ENCODE results near the gene GTF2A2.
A peak's percentile ranks its signal among the peaks of the same experiment; 100 is the strongest.
"Not testable (repeated sequence)": the region's sequence is repeated elsewhere in the genome, so short reads cannot be mapped to it uniquely, and the experiment has no call there.

GTF2A2 gene, protein sequence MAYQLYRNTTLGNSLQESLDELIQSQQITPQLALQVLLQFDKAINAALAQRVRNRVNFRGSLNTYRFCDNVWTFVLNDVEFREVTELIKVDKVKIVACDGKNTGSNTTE

DNA sequence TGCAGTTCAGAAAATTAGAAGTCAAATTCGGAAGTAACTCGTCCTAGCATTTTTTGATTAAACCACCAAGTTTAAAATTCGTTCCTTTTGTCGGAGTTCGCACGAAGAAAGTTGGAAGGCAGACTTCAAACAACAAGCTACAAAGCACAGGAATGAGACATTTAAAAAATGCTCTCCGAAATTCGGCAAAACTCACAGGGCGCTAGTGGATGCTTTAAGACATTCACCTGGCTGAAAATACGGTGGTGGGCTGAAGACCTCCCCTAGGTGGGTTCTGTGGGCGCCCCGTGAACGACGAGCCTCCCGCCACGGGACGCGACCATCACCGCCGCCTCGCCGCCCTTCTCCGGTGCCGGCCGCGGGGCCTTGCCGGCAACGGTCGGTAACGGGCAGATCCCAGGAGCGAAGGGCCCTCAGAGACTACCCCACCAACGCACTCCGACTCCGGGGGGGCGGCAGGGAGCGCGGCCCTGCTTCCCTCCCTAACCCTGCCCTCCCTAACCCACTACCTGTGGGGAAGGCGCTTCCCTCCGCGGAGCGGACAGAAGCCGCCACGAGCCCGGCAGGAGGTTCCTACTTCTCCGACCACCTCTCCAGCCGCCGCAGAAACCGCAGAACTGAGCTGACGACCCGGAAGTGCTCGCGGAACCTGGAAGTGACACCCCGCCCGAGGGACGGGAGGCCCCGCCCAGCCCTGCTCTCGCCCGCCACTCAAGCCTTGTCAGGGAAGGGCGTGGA is at the start of gene GTF2A2:
Gene GTF2A2 (minus strand): TSS at position 619 of the 738 bp plus-strand sequence. CDS start 5,238 bp downstream, outside the sequence.
- H3K4me3 ChIP-seq (ENCODE audit: low read depth in 1 of 2, low read length in 2 of 2): peak within 1 kb of the TSS; percentile 90 to 92
- H3K27me3 ChIP-seq (ENCODE audit: low read depth, low read length): no peaks in the 10 kb centered on the region
- peaks cover 7 to 24% of the 10 kb centered on the region in 2 donors for H3K4me1 ChIP-seq (ENCODE audit: control insufficient read depth in 1 of 2, insufficient read depth in 2 of 2, low read length in 2 of 2)
- peak within 1 kb of the TSS; percentile 59 for H3K27ac ChIP-seq (ENCODE audit: low read length)
- H3K9me3 ChIP-seq (ENCODE audit: control insufficient read depth in 1 of 2, low read length in 2 of 2): no peaks in the 10 kb centered on the region
- H3K36me3 ChIP-seq (ENCODE audit: control insufficient read depth in 1 of 2, insufficient read depth in 2 of 2, low read length in 2 of 2): peaks cover 11 to 17% of the 10 kb centered on the region in 2 donors

DNA sequence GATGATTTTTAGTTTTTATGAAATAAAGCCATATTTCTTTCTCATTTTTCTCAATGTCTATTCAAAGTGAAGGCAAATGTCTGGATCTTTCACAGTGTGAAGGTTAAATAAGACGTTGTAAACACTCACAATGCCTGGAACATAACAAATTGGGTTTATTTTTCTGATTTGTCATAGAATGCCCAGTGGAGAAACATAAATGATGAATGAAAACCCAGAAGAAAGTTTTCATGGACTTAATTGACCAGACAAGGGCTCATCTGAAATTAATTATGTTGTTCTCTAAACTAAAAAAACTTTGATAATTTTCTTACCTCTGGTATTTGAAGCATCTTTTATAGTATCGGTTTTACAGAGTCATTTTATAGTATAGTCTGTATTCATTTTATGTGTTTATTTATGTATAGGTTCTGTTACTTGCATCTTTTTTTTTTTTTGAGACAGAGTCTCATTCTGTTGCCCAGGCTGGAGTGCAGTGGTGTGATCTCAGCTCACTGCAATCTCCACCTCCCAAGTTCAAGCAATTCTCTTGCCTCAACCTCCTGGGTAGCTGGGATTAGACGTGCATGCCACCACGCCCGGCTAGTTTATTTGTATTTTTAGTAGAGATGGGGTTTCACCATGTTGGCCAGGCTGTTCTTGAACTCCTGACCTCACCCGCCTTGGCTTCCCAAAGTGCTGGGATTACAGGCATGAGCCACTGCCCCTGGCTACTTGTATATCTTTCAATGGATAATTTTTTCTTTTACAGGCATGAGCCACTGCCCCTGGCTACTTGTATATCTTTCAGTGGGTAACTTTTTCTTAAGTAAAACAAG is 46.9 kb upstream of the GTF2A2 start:
- no peak overlapping the region for H3K4me3 ChIP-seq (ENCODE audit: low read depth in 1 of 2, low read length in 2 of 2)
- peaks cover 0 to 5% of the 10 kb centered on the region in 2 donors for H3K9me3 ChIP-seq (ENCODE audit: control insufficient read depth in 1 of 2, low read length in 2 of 2)
- no peaks in the 10 kb centered on the region for H3K27me3 ChIP-seq (ENCODE audit: low read depth, low read length)
- no peaks in the 10 kb centered on the region for H3K4me1 ChIP-seq (ENCODE audit: control insufficient read depth in 1 of 2, insufficient read depth in 2 of 2, low read length in 2 of 2)
- H3K36me3 ChIP-seq (ENCODE audit: control insufficient read depth in 1 of 2, insufficient read depth in 2 of 2, low read length in 2 of 2): no peaks in the 10 kb centered on the region
- H3K27ac ChIP-seq (ENCODE audit: low read length): no peak overlapping the region

DNA sequence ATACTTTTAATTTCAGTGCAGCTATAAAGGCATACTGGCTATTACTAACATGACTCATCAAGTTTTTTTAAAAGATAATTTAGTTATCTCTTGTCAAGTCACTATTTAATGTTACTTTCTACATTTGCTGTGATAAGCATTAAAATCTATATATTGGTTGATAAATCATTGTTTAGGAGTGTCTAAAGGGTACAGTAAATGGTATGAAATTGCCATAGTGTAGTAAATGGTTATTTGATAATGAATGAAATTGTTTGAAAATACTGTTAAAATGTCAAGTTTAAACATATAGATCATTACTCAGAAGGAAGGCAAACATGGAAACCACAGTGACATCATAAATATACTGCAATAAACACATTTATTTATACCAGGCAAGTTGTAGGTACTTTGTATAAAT is 45.0 kb upstream of the GTF2A2 start:
- H3K27ac ChIP-seq (ENCODE audit: low read length): no peak overlapping the region
- H3K36me3 ChIP-seq (ENCODE audit: control insufficient read depth in 1 of 2, insufficient read depth in 2 of 2, low read length in 2 of 2): no peaks in the 10 kb centered on the region
- H3K27me3 ChIP-seq (ENCODE audit: low read depth, low read length): no peaks in the 10 kb centered on the region
- H3K9me3 ChIP-seq (ENCODE audit: control insufficient read depth in 1 of 2, low read length in 2 of 2): no peaks in the 10 kb centered on the region
- no peak overlapping the region for H3K4me3 ChIP-seq (ENCODE audit: low read depth in 1 of 2, low read length in 2 of 2)
- no peaks in the 10 kb centered on the region for H3K4me1 ChIP-seq (ENCODE audit: control insufficient read depth in 1 of 2, insufficient read depth in 2 of 2, low read length in 2 of 2)

DNA sequence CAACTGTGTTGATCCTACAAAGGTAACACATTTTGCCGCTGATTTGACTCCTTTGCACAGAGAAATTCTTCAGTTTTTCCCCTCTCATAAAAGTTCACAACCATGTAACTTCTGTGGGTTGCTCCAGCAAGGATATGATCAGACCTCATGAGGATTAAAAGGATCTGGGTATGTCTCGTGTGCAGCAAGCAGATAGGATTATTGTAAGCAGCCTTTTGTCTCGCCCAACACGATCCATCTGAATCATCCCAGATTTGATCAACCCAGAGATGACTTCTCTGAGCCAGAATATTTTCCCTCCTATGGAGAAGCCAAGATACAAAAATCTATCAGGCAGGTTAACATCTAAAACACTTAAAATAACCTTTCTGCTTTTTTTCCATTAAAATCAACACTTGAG is 44.6 kb upstream of the GTF2A2 start:
- Histone ChIP-seq H3K36me3 (ENCODE audit: control insufficient read depth in 1 of 2, insufficient read depth in 2 of 2, low read length in 2 of 2) (no peaks in the 10 kb centered on the region), H3K27ac (ENCODE audit: low read length) (no peak overlapping the region), H3K27me3 (ENCODE audit: low read depth, low read length) (no peaks in the 10 kb centered on the region), H3K4me3 (ENCODE audit: low read depth in 1 of 2, low read length in 2 of 2) (no peak overlapping the region), H3K9me3 (ENCODE audit: control insufficient read depth in 1 of 2, low read length in 2 of 2) (no peaks in the 10 kb centered on the region), H3K4me1 (ENCODE audit: control insufficient read depth in 1 of 2, insufficient read depth in 2 of 2, low read length in 2 of 2) (no peaks in the 10 kb centered on the region)

DNA sequence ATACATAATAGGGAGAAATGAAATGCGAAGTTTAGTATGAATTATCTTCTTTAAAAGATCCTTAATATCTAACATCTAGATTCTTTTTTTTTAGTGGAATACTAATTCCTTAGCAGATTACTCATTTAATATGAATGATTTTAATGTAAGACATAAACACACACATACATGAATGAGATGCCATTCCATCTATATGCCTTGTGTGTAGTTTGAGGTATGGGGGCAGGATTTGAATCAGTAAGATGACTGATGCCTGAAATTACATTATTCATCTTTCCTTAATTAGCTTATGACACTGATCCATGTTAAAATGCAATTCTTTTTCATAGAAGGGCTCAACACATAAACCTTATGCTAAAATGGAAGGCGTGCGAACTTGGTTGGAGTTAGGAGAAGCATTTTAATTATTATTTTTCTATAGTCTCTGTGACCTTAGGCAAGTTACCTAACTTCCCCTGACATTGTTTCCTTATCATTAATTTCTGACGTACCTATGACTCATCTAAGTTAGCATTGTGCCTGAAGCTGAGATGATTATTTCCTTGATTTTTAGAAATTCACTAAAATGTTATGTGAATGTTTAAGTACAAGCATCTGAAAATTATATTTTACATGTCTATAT is 42.6 kb upstream of the GTF2A2 start:
- no peaks in the 10 kb centered on the region for H3K27me3 ChIP-seq (ENCODE audit: low read depth, low read length)
- H3K4me1 ChIP-seq (ENCODE audit: control insufficient read depth in 1 of 2, insufficient read depth in 2 of 2, low read length in 2 of 2): no peaks in the 10 kb centered on the region
- no peaks in the 10 kb centered on the region for H3K9me3 ChIP-seq (ENCODE audit: control insufficient read depth in 1 of 2, low read length in 2 of 2)
- H3K4me3 ChIP-seq (ENCODE audit: low read depth in 1 of 2, low read length in 2 of 2): no peak overlapping the region
- no peak overlapping the region for H3K27ac ChIP-seq (ENCODE audit: low read length)
- H3K36me3 ChIP-seq (ENCODE audit: control insufficient read depth in 1 of 2, insufficient read depth in 2 of 2, low read length in 2 of 2): no peaks in the 10 kb centered on the region

DNA sequence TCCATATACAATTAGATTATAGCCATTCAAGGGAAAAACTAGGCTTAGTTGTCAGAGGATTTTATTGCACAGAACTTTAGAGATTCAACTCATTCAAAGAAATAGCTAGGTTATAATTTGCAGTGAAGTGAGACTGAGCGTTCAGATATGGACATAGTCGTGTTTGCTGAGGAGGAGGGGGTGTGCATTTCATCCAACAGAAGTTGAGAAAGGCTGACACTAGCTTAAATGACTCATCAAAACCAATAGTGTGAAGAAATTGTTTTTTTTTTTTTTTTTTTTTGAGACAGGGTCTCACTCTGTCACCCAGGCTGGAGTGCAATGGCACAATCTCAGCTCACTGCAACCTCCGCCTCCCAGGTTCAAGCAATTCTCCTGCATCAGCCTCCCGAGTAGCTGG is 40.8 kb upstream of the GTF2A2 start:
- H3K27ac ChIP-seq (ENCODE audit: low read length); H3K9me3 ChIP-seq (ENCODE audit: control insufficient read depth in 1 of 2, low read length in 2 of 2); H3K4me1 ChIP-seq (ENCODE audit: control insufficient read depth in 1 of 2, insufficient read depth in 2 of 2, low read length in 2 of 2); H3K4me3 ChIP-seq (ENCODE audit: low read depth in 1 of 2, low read length in 2 of 2); H3K27me3 ChIP-seq (ENCODE audit: low read depth, low read length); H3K36me3 ChIP-seq (ENCODE audit: control insufficient read depth in 1 of 2, insufficient read depth in 2 of 2, low read length in 2 of 2): not testable (repeated sequence)

DNA sequence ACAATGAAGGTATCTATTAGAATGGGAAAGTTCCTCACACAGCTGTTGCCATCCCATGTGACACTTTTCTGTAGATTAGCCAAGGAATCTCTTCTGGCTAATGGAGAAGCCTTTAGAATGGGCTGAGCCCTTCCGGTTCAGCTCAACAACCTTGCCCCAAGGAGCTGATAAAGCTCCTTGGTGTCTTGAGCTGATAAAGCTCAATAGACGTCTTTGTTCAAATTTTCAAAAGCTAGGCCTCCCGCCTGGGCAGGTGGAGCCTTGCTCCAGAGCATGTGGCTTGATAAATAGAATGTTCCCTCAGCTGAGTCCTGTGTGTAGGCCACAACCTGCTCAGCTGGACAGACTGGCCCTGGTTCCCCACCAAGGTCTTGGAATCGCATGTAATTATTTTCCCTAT is 39.0 kb upstream of the GTF2A2 start:
- H3K4me3 ChIP-seq (ENCODE audit: low read depth in 1 of 2, low read length in 2 of 2): no peak overlapping the region
- H3K9me3 ChIP-seq (ENCODE audit: control insufficient read depth in 1 of 2, low read length in 2 of 2): no peaks in the 10 kb centered on the region
- H3K27me3 ChIP-seq (ENCODE audit: low read depth, low read length): no peaks in the 10 kb centered on the region
- no peaks in the 10 kb centered on the region for H3K4me1 ChIP-seq (ENCODE audit: control insufficient read depth in 1 of 2, insufficient read depth in 2 of 2, low read length in 2 of 2)
- H3K27ac ChIP-seq (ENCODE audit: low read length): no peak overlapping the region
- H3K36me3 ChIP-seq (ENCODE audit: control insufficient read depth in 1 of 2, insufficient read depth in 2 of 2, low read length in 2 of 2): no peaks in the 10 kb centered on the region

DNA sequence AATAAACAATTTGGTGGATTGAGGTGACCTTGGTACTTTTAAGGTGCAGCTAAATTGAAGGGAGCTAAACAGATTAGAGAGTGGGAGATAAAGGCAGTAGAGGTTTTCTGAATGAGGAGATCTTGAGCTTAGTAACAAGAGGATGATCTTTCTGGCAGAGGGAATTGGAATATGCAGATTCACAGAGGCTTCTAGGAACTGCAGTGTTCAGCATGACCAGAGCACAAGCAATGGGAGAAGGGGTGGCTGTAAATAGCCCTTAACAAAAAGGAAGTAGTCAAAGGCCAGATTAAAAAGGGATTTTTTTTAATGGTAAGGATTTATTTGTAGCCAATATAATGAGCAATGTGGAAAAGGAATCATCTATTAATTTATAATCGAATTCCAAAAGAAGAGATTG is 37.5 kb upstream of the GTF2A2 start:
- Histone ChIP-seq H3K27ac (ENCODE audit: low read length) (no peak overlapping the region), H3K27me3 (ENCODE audit: low read depth, low read length) (no peaks in the 10 kb centered on the region), H3K4me1 (ENCODE audit: control insufficient read depth in 1 of 2, insufficient read depth in 2 of 2, low read length in 2 of 2) (peaks cover 0 to 4% of the 10 kb centered on the region in 2 donors), H3K4me3 (ENCODE audit: low read depth in 1 of 2, low read length in 2 of 2) (no peak overlapping the region), H3K36me3 (ENCODE audit: control insufficient read depth in 1 of 2, insufficient read depth in 2 of 2, low read length in 2 of 2) (no peaks in the 10 kb centered on the region), H3K9me3 (ENCODE audit: control insufficient read depth in 1 of 2, low read length in 2 of 2) (no peaks in the 10 kb centered on the region)

DNA sequence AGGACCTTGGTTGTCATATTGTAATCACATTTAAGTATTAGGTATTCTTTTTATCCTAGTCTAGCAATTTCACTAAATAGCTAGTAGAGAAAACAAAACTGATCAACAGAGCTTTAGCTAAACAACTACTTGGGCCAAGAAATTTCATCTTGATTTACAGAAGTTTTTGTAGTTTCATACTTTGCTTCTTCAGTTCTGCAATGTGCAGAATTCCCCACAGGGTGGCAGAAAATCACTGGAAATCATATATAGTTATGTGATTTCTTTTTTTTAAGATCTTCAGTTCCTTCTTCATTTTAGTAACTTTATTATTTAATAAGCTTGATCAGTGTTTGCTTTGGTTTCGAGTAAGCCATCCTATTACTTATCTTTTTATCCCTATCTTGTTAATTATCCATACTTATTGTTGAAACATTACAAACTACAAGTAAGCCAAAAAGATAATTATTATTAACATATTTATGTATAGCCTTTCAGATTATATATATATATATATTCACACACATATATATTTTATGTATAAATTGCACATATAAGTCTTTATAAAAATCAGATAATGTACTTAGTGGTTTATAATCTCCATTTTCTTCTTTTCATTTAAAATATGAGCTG is 34.0 kb upstream of the GTF2A2 start:
- H3K36me3 ChIP-seq (ENCODE audit: control insufficient read depth in 1 of 2, insufficient read depth in 2 of 2, low read length in 2 of 2): peaks cover under 1 to 7% of the 10 kb centered on the region in 2 donors
- H3K9me3 ChIP-seq (ENCODE audit: control insufficient read depth in 1 of 2, low read length in 2 of 2): no peaks in the 10 kb centered on the region
- H3K4me1 ChIP-seq (ENCODE audit: control insufficient read depth in 1 of 2, insufficient read depth in 2 of 2, low read length in 2 of 2): peaks cover 9 to 22% of the 10 kb centered on the region in 2 donors
- H3K27ac ChIP-seq (ENCODE audit: low read length): no peak overlapping the region
- no peaks in the 10 kb centered on the region for H3K27me3 ChIP-seq (ENCODE audit: low read depth, low read length)
- H3K4me3 ChIP-seq (ENCODE audit: low read depth in 1 of 2, low read length in 2 of 2): no peak overlapping the region

DNA sequence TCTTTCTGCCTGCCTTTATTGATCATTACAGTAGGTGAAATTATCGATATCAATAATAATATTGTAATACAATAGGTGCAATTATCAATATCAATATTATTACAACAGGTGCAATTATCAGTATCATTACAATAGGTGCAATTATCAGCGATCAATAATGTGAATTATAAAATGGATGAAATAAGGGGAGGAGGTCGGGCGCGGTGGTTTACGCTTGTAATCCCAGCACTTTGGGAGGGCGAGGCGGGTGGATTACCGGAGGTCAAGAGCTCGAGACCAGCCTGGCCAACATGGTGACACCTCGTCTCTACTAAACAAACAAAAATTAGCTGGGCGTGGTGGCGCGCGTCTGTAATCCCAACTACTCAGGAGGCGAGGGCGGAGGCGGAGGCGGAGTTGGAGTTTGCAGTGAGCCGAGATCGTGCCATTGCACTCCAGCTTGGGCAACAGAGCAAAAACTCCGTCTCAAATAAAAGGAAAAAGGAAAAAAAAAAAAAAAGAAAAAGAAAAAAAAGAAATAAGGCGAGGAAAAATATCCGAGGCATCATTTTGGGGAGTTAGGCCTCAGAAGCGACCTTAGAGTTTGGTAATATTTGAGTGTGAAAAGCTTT is 32.4 kb upstream of the GTF2A2 start:
- H3K9me3 ChIP-seq (ENCODE audit: control insufficient read depth in 1 of 2, low read length in 2 of 2): no peaks in the 10 kb centered on the region
- H3K4me3 ChIP-seq (ENCODE audit: low read depth in 1 of 2, low read length in 2 of 2): peak overlapping the region; percentile 79 to 88
- H3K4me1 ChIP-seq (ENCODE audit: control insufficient read depth in 1 of 2, insufficient read depth in 2 of 2, low read length in 2 of 2): peaks cover 12 to 28% of the 10 kb centered on the region in 2 donors
- peak overlapping the region; percentile 99 for H3K27ac ChIP-seq (ENCODE audit: low read length)
- H3K36me3 ChIP-seq (ENCODE audit: control insufficient read depth in 1 of 2, insufficient read depth in 2 of 2, low read length in 2 of 2): peaks cover 5 to 7% of the 10 kb centered on the region in 2 donors
- no peaks in the 10 kb centered on the region for H3K27me3 ChIP-seq (ENCODE audit: low read depth, low read length)

Data from muscle layer of duodenum (tissue), 2 donors.